A549 (cell line): ENCODE results near the gene GRK5. TPM values are rescaled to one million over a fixed set of nuclear protein-coding genes. Genes with fewer than 3 reads are reported as not detected.
A peak's percentile ranks its signal among the peaks of the same experiment; 100 is the strongest.

Experiments used
- ATAC-seq, 2 experiments: fragments of 200-7000 bp in 1 of 2; fragments of >200 bp in 1 of 2; cut with Nextera tagmentation in 1 of 2; cut with Tn5 transposase in 1 of 2; 3 replicates each; pipeline versions ENCODE4 v1.8.0 to v1.9.1; 2018 to 2020; ENCODE audit warnings: mild to moderate bottlenecking in 1 of 2, moderate library complexity in 1 of 2
- CTCF ChIA-PET: fragments of 300-600 bp; sonication (Branson Sonifier 250); formaldehyde crosslinking; extraction: SDS; loops from one replicate; lab custom pipeline; 2021; ENCODE audit warnings: antibody characterized with exemption, inconsistent platforms; lab: Yijun Ruan, JAX
- POLR2A ChIA-PET: fragments of 350-600 bp; formaldehyde crosslinking; extraction: SDS; loops from one replicate; lab custom pipeline; 2021; ENCODE audit warnings: antibody characterized with exemption, inconsistent platforms; lab: Yijun Ruan, JAX
- DNase-seq, 2 experiments: peaks; one replicate each; pipeline versions ENCODE4 v3.0.0 to v3.0.0-alpha.2; 2011 to 2016; ENCODE audit warnings: low read depth in 1 of 2, low spot score in 1 of 2
- FAIRE-seq: peaks from 2 replicates; lab custom pipeline; 2011; peaks lifted over from hg19 to GRCh38; lab: Jason Lieb, UNC
- H3K27ac ChIP-seq, 2 experiments: fragments of >200 bp; sonication (Bioruptor Twin); formaldehyde crosslinking; 3 replicates each; pipeline ENCODE4 v1.5.1; 2016 to 2017
- H3K4me1 ChIP-seq: fragments of >200 bp; sonication (Bioruptor Twin); formaldehyde crosslinking; 3 replicates; pipeline ENCODE4 v1.6.1; 2016
- H3K4me2 ChIP-seq: fragments of >200 bp; sonication (Bioruptor Twin); formaldehyde crosslinking; 3 replicates; pipeline ENCODE4 v1.6.1; 2016
- H3K4me3 ChIP-seq: fragments of >200 bp; sonication (Bioruptor Twin); formaldehyde crosslinking; 3 replicates; pipeline ENCODE4 v1.5.1; 2016
- H3K9me3 ChIP-seq: fragments of >200 bp; sonication (Bioruptor Twin); formaldehyde crosslinking; 3 replicates; pipeline ENCODE4 v1.6.1; 2016
- BHLHE40 ChIP-seq: IDR thresholded peaks from 2 replicates; pipeline ENCODE4 v1.6.1; 2012; ENCODE audit warnings: low read depth, low read length, inconsistent platforms
- CEBPB ChIP-seq, 2 experiments: fragments of >200 bp in 1 of 2; sonication (Bioruptor Twin) in 1 of 2; formaldehyde crosslinking in 1 of 2; IDR thresholded peaks; 2 replicates each; pipeline ENCODE4 v1.6.1; 2012 to 2016
- FOSL2 ChIP-seq, 2 experiments: fragments of 450-650 bp in 1 of 2; fragments of >200 bp in 1 of 2; sonication (Bioruptor Twin) in 1 of 2; formaldehyde crosslinking; IDR thresholded peaks; 2 replicates each; pipeline versions ENCODE4 v1.5.0 to v1.6.1; 2016 to 2020; ENCODE audit warnings: mild to moderate bottlenecking in 1 of 2, moderate library complexity in 1 of 2
- FOXS1 ChIP-seq: fragments of 250-450 bp; sonication (Bioruptor Pico); IDR thresholded peaks from 2 replicates; pipeline ENCODE4 v1.5.0; 2020; ENCODE audit warnings: mild to moderate bottlenecking, moderate library complexity
- GATA3 ChIP-seq: IDR thresholded peaks from 2 replicates; pipeline ENCODE4 v1.6.1; 2012; ENCODE audit warnings: borderline replicate concordance
- HDAC2 ChIP-seq: fragments of 200-600 bp; sonication (generic); IDR thresholded peaks from 2 replicates; pipeline ENCODE4 v1.6.1; 2016
- JUNB ChIP-seq: fragments of >200 bp; sonication (Bioruptor Twin); formaldehyde crosslinking; IDR thresholded peaks from 2 replicates; pipeline ENCODE4 v1.6.1; 2016
- KDM1A ChIP-seq: fragments of 200-600 bp; sonication (generic); IDR thresholded peaks from 2 replicates; pipeline ENCODE4 v1.6.1; 2016; ENCODE audit warnings: low read depth, mild to moderate bottlenecking
- MAZ ChIP-seq: fragments of 150-350 bp; IDR thresholded peaks from 2 replicates; pipeline ENCODE4 v1.6.1; 2014; ENCODE audit warnings: antibody characterized with exemption, low read depth, low read length, borderline replicate concordance
- MYC ChIP-seq: IDR thresholded peaks from 2 replicates; pipeline ENCODE4 v1.6.1; 2012; ENCODE audit warnings: mild to moderate bottlenecking, inconsistent platforms, low read length, improper control_type of control experiment, borderline replicate concordance
- NFE2L2 ChIP-seq: fragments of 150-350 bp; conservative IDR thresholded peaks from 2 replicates; pipeline ENCODE4 v1.6.1; 2014; ENCODE audit warnings: low read length
- NPAS2 ChIP-seq: fragments of 250-450 bp; sonication (Bioruptor Pico); IDR thresholded peaks from 2 replicates; pipeline ENCODE4 v1.8.0; 2022; ENCODE audit warnings: mild to moderate bottlenecking, moderate library complexity, borderline replicate concordance
- POLR2A ChIP-seq: IDR thresholded peaks from 2 replicates; pipeline ENCODE4 v1.6.1; 2012; ENCODE audit warnings: mild to moderate bottlenecking, low read length
- POLR2AphosphoS2 ChIP-seq: conservative IDR thresholded peaks from 2 replicates; pipeline ENCODE4 v1.6.1; 2012; ENCODE audit warnings: low read length, improper control_type of control experiment, inconsistent platforms
- RAD21 ChIP-seq, 2 experiments: fragments of >200 bp in 1 of 2; sonication (Bioruptor Twin) in 1 of 2; formaldehyde crosslinking in 1 of 2; IDR thresholded peaks in 1 of 2; conservative IDR thresholded peaks in 1 of 2; 2 replicates in 1 of 2; 3 replicates in 1 of 2; pipeline ENCODE4 v1.6.1; 2012 to 2018; ENCODE audit warnings: inconsistent platforms in 1 of 2
- RCOR1 ChIP-seq: fragments of 150-350 bp; IDR thresholded peaks from 2 replicates; pipeline ENCODE4 v1.6.1; 2014; ENCODE audit warnings: antibody characterized with exemption, low read length, low read depth
- RFX5 ChIP-seq: fragments of 450-650 bp; IDR thresholded peaks from 2 replicates; pipeline ENCODE4 v1.7.1; 2014; ENCODE audit warnings: antibody characterized with exemption, mild to moderate bottlenecking, moderate library complexity
- SMC3 ChIP-seq: fragments of >200 bp; sonication (Bioruptor Twin); formaldehyde crosslinking; IDR thresholded peaks from 3 replicates; pipeline ENCODE4 v1.6.1; 2018; ENCODE audit warnings: inconsistent platforms
- TFCP2L1 ChIP-seq: fragments of 250-450 bp; sonication (Bioruptor Pico); IDR thresholded peaks from 2 replicates; pipeline ENCODE4 v1.5.0; 2021; ENCODE audit warnings: mild to moderate bottlenecking
- TP53 ChIP-seq: fragments of 250-450 bp; sonication (Bioruptor Pico); IDR thresholded peaks from 2 replicates; pipeline ENCODE4 v1.5.0; 2021; ENCODE audit warnings: mild to moderate bottlenecking, moderate library complexity
- ZC3H11A ChIP-seq: fragments of 450-650 bp; IDR thresholded peaks from 2 replicates; pipeline ENCODE4 v1.6.1; 2014; ENCODE audit warnings: antibody characterized with exemption, mild to moderate bottlenecking
- ZFP36 ChIP-seq: fragments of 450-650 bp; IDR thresholded peaks from 2 replicates; pipeline ENCODE4 v1.6.1; 2014; ENCODE audit warnings: borderline replicate concordance; ENCODE audit not compliant: partially characterized antibody
- WGBS: methylation state at CpG from one replicate; pipeline ENCODE4 v1.1.6; 2017; ENCODE audit errors: missing lambda C conversion rate; 5-methylcytosine and 5-hydroxymethylcytosine counted together
- polyA plus RNA-seq, 4 experiments: library from polyadenylated mRNA; depleted of rRNA in 3 of 4; stranded (reverse); fragments of >200 nt; fragmentation: RNase III in 1 of 4; extraction: RNeasy Plus Mini Kit Qiagen cat#74134 plus additional on column Dnase treatment in 1 of 4; gene quantifications; 2 replicates in 3 of 4; 3 replicates in 1 of 4; pipeline ENCODE4 v1.2.3, GENCODE V29; 2011 to 2017
- TF ChIP-seq, protein P1 (sequence below): fragments of >200 bp; sonication (Bioruptor Twin); formaldehyde crosslinking; IDR thresholded peaks from 3 replicates; pipeline ENCODE4 v1.6.1; 2016
- TF ChIP-seq, protein P2 (sequence below): fragments of 150-350 bp; IDR thresholded peaks from 2 replicates; pipeline ENCODE4 v1.6.1; 2014; ENCODE audit warnings: low read depth, mild to moderate bottlenecking, low read length

Gene GRK5
- polyA plus RNA-seq, 2 of the 4 experiments (the other 2 are of a cell fraction): 5.0 to 7.9 TPM

DNA sequence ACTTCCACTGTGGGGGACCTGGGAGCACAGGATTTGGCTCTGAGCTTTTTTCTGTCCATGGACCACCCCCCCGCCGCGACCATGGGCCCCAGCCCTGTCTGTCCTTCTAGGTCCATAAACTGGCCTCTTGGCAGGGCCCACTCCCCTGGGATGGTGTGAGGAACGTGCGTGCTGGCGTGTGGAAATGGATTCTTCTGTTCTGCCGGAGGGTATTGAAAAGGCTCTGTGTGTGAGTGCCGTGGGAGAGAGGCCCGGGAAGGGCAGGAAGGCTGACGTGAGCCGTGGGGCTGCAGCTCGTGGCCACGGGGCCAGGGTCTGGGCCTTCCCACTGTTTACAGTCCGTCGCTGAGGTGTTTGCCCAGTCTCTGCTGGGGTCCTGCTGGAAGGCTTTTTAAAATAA, 123.7 kb downstream of the GRK5 start:
- no peak for FAIRE-seq
- no peak for DNase-seq
- ChIA-PET POLR2A (no interaction called here), CTCF (interaction anchor here (0.8 to 1.9 kb wide), 7 partner anchors 8 to 124 kb away, joined by 3 to 8 read pairs (median 4); partner anchors contain the start of gene GRK5)
- ATAC-seq: no peak
- peaks cover 17% of the 10 kb centered on the region for H3K4me1 ChIP-seq
- no peaks in the 10 kb centered on the region for H3K9me3 ChIP-seq
- WGBS: 96% methylated on average over 15 of the region's 15 CpGs
- no peak overlapping the region for H3K27ac ChIP-seq
- no peak for TF ChIP-seq MAZ
- no peak for TF ChIP-seq FOXS1 (CRISPR knock-in tag)
- no peak for TF ChIP-seq KDM1A
- no peak for TF ChIP-seq RCOR1
- no peak for TF ChIP-seq NFE2L2
- no peak for TF ChIP-seq JUNB
- TF ChIP-seq SMC3: no peak
- no peak for TF ChIP-seq GATA3
- TF ChIP-seq, protein P1, sequence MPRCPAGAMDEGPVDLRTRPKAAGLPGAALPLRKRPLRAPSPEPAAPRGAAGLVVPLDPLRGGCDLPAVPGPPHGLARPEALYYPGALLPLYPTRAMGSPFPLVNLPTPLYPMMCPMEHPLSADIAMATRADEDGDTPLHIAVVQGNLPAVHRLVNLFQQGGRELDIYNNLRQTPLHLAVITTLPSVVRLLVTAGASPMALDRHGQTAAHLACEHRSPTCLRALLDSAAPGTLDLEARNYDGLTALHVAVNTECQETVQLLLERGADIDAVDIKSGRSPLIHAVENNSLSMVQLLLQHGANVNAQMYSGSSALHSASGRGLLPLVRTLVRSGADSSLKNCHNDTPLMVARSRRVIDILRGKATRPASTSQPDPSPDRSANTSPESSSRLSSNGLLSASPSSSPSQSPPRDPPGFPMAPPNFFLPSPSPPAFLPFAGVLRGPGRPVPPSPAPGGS: no peak
- no peak for TF ChIP-seq BHLHE40
- TF ChIP-seq TP53 (CRISPR knock-in tag): no peak
- TF ChIP-seq NPAS2 (CRISPR knock-in tag): no peak
- no peak for TF ChIP-seq TFCP2L1 (CRISPR knock-in tag)
- no peak for TF ChIP-seq RAD21 (conservative IDR thresholded peaks at IDR 0.05 in 1 of 2, IDR thresholded peaks at IDR 0.05 in 1 of 2)
- no peak overlapping the region for H3K4me3 ChIP-seq
- H3K4me2 ChIP-seq: no peak overlapping the region

DNA sequence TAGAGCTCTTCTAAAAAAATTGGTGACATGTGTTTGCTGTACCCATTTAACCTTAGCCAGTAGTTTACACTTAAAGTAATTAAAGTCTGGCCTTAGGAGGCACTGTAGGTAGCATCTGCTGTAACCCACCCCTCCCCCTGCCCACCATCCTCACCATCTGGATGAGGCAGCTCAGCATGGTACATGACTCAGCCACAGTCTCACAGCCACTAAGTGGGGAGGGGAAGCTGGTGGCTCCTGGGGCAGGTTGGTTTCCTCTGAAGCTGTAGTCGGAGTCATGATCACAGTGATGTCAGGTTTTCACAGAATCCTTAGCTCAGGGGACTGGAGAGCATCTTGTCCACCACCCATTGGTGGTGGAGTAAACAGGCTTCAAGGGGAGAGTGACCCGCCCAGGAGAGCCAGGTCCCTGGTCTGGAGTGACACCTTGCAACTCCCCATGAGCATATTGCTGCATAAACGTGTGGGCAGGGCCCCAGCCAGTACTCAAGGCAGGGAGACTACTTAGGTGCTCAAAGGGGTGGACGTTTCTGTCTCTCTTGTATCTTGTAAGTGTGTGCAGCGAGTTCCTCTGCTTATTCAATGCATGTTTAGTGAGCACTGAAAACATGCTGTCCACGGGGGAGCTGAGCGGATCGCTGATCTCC, 125.9 kb downstream of the GRK5 start:
- no peak overlapping the region for H3K4me3 ChIP-seq
- no peaks in the 10 kb centered on the region for H3K9me3 ChIP-seq
- peak overlapping the region; percentile 45 to 65; a peak in 5 of 6 replicates for H3K27ac ChIP-seq
- WGBS: 67% methylated on average over 8 of the region's 8 CpGs
- ATAC-seq (peak; percentile 53 to 70; a peak in 4 of 6 replicates), FAIRE-seq (no peak), DNase-seq (no peak)
- ChIA-PET CTCF (interaction anchor here (0.6 to 1.8 kb wide), 7 partner anchors 11 to 134 kb away, joined by 3 to 4 read pairs (median 3); no protein-coding TSS in a partner anchor), POLR2A (no interaction called here)
- H3K4me2 ChIP-seq: peak overlapping the region; percentile 25
- TF ChIP-seq FOSL2 (IDR thresholded peaks at IDR 0.05) (no peak), FOSL2 (CRISPR knock-in tag; IDR thresholded peaks at IDR 0.05) (0 out of 2 replicates have a peak, but pooled peaks have one; percentile 10), MYC (no peak)
- TF ChIP-seq, all 56 proteins: peak for 1
- H3K4me1 ChIP-seq: peaks cover 17% of the 10 kb centered on the region

DNA sequence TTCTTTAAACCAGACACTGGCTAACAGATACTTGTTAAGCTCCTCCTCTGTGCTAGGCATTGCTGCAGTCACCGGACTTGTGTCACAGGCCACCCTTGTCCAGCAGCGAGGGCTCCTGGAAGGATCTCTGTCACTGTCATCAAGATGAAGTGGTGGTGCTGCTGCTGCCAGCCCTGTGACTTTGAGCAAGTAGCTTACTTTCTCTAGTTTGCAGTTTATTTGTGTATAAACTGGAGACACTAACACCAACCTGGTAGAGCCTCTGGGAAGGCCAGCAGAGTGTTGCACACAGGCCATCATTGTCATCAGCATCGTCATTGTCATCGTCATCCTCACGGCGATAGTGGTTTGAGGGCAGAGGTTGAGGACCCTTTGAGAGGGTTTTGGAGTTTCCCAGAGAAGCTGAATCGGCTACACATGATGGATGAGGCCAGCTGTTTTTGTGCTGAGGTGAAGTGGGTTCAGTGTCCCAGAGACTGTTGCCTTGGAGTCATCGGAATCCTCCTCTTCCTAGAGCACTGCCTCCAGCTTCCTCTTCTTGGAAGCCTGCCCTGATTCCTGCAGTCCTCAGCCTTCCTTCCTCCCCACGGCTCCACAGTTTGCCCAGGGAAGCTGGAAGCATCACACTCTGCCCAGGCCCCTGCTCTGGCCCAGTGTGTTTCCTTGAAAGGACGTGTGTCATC, 128.4 kb downstream of the GRK5 start:
- no peak for FAIRE-seq
- Histone ChIP-seq H3K4me3 (no peak overlapping the region), H3K27ac (peak overlapping the region in 1 of 2 experiments; percentile 22; a peak in 1 of 6 replicates)
- 88% methylated on average over 10 of the region's 10 CpGs for WGBS
- POLR2A ChIA-PET: no interaction called here
- no peak for TF ChIP-seq NPAS2 (CRISPR knock-in tag)
- no peak for TF ChIP-seq HDAC2
- TF ChIP-seq MAZ: no peak
- TF ChIP-seq ZC3H11A: no peak
- TF ChIP-seq, protein P2, sequence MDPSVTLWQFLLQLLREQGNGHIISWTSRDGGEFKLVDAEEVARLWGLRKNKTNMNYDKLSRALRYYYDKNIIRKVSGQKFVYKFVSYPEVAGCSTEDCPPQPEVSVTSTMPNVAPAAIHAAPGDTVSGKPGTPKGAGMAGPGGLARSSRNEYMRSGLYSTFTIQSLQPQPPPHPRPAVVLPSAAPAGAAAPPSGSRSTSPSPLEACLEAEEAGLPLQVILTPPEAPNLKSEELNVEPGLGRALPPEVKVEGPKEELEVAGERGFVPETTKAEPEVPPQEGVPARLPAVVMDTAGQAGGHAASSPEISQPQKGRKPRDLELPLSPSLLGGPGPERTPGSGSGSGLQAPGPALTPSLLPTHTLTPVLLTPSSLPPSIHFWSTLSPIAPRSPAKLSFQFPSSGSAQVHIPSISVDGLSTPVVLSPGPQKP: no peak
- TF ChIP-seq RFX5: no peak
- TF ChIP-seq POLR2A: no peak
- TF ChIP-seq ZFP36: no peak
- TF ChIP-seq POLR2AphosphoS2: no peak
- TF ChIP-seq CEBPB (IDR thresholded peaks at IDR 0.05): no peak
- TF ChIP-seq, all 56 proteins: peak for 0
- CTCF ChIA-PET: interaction anchor here (0.9 to 2.1 kb wide), 7 partner anchors 22 to 153 kb away, joined by 3 to 7 read pairs (median 4); partner anchors contain the start of gene GRK5
- H3K4me2 ChIP-seq: no peak overlapping the region
- no peaks in the 10 kb centered on the region for H3K9me3 ChIP-seq
- no peak for ATAC-seq
- H3K4me1 ChIP-seq: peaks cover 17% of the 10 kb centered on the region
- no peak for DNase-seq
